ENCODE results near the gene EXOC6B.

DNA sequence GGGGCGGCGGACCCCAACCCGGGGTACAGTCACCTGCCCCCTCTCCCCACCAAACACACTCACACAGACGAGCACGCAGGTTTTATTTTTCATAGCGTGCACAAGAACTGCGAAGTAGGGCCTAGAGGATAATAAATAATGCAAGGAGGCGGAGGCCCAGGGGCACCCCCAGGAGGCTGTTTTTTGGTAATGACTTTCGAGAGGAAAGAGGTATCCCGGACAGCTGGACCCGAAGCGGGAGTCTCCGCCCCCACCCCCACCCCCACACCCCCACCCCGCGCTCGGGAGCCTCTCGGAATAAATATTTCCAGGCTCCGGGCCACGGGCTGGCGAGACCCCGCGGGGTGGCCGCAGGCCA, 681.6 kb downstream of the EXOC6B start:
- TF ChIP-seq, protein P1, sequence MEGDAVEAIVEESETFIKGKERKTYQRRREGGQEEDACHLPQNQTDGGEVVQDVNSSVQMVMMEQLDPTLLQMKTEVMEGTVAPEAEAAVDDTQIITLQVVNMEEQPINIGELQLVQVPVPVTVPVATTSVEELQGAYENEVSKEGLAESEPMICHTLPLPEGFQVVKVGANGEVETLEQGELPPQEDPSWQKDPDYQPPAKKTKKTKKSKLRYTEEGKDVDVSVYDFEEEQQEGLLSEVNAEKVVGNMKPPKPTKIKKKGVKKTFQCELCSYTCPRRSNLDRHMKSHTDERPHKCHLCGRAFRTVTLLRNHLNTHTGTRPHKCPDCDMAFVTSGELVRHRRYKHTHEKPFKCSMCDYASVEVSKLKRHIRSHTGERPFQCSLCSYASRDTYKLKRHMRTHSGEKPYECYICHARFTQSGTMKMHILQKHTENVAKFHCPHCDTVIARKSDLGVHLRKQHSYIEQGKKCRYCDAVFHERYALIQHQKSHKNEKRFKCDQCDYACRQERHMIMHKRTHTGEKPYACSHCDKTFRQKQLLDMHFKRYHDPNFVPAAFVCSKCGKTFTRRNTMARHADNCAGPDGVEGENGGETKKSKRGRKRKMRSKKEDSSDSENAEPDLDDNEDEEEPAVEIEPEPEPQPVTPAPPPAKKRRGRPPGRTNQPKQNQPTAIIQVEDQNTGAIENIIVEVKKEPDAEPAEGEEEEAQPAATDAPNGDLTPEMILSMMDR (IDR thresholded peaks at IDR 0.05), result no peak
- TF ChIP-seq POLR2A (IDR thresholded peaks at IDR 0.05), result no peak
